Cardiac fibroblast (primary cell): ENCODE measurements around the gene FGD3.
"Not testable (repeated sequence)": the region's sequence is repeated elsewhere in the genome, so short reads cannot be mapped to it uniquely, and the experiment has no call there.

ENCODE experiments used
- DNase-seq, 2 donors: peaks; one replicate each; pipeline versions ENCODE4 v3.0.0 to v3.0.0-alpha.2; 2010; ENCODE audit warnings: low read depth in 2 of 2
- H3K4me3 ChIP-seq, 2 donors: replicated peaks in 1 of 2; 1 replicate in 1 of 2; 2 replicates in 1 of 2; pipeline ENCODE4 v1.5.1; 2011; ENCODE audit warnings: low read depth in 2 of 2, low read length in 2 of 2, mild to moderate bottlenecking in 2 of 2, moderate library complexity in 1 of 2
- TF ChIP-seq, protein P1 (sequence below): IDR thresholded peaks from one replicate; pipeline ENCODE4 v1.5.1; 2011; ENCODE audit warnings: low read depth, mild to moderate bottlenecking, low read length, inconsistent platforms

Gene FGD3

DNA sequence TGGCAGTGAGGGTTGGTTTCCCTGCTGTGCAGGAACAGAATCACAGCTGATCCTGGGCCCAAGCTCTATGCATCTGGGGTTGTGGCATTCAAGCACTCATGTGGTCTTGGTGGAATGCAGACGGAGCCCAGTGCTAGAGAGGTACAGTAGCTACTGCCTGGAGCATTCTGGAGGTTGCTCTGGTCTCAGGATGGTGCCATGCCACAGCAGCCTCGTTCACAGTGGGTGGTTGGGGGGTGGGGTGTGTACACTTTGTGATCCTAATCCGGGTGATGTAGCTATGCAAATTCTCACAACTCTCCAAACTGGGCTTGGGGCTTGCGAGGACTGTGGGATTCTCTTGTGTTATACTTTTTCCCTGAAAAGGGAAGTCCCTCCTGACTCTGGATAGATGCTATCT, 45.2 kb downstream of the FGD3 start:
- TF ChIP-seq, protein P1, sequence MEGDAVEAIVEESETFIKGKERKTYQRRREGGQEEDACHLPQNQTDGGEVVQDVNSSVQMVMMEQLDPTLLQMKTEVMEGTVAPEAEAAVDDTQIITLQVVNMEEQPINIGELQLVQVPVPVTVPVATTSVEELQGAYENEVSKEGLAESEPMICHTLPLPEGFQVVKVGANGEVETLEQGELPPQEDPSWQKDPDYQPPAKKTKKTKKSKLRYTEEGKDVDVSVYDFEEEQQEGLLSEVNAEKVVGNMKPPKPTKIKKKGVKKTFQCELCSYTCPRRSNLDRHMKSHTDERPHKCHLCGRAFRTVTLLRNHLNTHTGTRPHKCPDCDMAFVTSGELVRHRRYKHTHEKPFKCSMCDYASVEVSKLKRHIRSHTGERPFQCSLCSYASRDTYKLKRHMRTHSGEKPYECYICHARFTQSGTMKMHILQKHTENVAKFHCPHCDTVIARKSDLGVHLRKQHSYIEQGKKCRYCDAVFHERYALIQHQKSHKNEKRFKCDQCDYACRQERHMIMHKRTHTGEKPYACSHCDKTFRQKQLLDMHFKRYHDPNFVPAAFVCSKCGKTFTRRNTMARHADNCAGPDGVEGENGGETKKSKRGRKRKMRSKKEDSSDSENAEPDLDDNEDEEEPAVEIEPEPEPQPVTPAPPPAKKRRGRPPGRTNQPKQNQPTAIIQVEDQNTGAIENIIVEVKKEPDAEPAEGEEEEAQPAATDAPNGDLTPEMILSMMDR: no peak
- no peak overlapping the region for H3K4me3 ChIP-seq
- no peak for DNase-seq

DNA sequence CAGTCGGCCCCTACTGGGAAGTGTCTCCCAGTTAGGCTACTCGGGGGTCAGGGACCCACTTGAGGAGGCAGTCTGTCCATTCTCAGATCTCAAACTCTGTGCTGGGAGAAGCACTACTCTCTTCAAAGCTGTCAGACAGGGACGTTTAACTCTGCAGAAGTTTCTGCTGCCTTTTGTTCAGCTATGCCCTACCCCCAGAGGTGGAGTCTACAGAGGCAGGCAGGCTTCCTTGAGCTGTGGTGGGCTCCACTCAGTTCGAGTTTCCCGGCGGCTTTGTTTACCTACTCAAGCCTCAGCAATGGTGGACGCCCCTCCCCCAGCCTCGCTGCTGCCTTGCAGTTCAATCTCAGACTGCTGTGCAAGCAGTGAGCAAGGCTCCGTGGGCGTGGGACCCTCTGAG, 51.5 kb downstream of the FGD3 start:
- H3K4me3 ChIP-seq, DNase-seq: not testable (repeated sequence)

DNA sequence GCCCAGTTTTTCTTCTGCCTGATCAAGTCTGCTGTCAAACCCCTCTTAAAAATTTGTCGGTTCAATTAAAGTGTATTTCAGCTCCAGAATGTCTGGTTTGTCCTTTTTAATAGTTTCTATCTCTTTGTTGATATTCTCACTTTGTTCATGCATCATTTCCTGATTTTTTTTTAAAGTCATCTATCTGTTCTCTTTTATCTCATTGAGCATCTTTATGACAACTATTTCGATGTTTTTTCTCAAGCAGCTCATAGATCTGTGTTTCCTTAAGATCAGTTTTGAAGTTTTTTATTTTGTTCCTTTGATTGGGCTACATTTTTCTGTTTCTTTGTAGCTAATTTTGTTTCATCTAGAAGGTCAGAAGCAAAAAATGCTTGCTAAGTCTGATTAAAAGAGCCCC, 53.7 kb downstream of the FGD3 start:
- no peak for DNase-seq
- TF ChIP-seq, protein P1: no peak
- no peak overlapping the region for H3K4me3 ChIP-seq

DNA sequence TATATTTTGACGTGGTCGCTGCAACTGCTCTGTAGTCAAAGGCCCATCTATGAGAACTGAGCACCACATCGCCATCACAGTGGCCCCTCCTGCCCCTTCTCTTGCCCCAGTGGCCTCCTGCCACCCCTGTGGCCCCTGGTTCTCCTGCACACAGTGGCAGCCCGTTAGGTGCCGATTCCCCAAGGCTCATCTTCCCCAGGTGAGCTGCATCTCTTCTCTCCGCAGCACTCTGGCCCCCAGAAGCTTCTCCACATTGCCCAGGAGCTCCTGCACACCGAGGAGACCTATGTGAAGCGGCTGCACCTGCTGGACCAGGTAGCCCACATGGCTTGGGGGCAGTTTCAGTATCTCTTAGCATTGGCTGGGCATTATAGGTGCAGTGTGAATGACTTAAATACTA, 55.4 kb downstream of the FGD3 start:
- TF ChIP-seq, protein P1: no peak
- DNase-seq: no peak
- H3K4me3 ChIP-seq: no peak overlapping the region

DNA sequence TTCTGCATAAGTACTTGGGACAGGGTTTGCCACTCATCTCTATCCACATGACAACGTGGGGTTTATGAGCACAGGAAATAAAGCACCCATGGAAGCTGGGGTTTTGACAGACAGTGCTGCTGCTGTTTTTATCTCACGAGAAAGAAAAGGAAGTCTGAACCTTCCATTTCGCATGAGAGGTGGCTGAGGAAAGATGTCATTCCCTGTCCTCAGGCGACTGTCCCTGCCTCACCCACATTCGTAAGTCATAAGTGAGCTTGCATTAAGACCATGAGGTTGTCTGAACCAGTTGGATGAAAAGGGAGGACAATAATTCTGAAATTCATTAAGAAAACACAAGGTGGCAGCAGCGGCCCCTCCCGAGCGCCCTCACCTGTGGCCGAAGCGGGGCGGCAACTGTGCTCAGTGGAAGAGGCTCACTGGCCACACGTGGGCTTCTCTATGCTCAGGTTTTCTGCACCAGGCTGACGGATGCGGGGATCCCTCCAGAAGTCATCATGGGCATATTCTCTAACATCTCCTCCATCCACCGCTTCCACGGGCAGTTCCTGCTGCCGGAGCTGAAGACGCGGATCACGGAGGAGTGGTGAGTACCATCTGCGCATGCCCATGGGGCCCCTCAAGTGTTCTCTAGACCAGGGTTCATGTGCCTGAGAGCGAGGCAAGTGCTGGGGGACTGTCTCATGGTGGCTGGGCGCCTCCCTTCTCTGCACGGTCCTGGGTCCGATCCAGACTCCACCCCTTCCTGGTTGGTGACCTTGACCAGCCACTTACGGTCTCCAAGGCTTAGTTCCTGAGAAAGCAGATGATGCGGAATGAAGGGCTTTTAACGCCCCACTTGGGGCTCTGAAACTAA, 56.5 kb downstream of the FGD3 start:
- DNase-seq: peak; percentile 59
- H3K4me3 ChIP-seq: peak overlapping the region in 1 of 2 donors; percentile 26
- TF ChIP-seq, protein P1: peak; percentile 71

DNA sequence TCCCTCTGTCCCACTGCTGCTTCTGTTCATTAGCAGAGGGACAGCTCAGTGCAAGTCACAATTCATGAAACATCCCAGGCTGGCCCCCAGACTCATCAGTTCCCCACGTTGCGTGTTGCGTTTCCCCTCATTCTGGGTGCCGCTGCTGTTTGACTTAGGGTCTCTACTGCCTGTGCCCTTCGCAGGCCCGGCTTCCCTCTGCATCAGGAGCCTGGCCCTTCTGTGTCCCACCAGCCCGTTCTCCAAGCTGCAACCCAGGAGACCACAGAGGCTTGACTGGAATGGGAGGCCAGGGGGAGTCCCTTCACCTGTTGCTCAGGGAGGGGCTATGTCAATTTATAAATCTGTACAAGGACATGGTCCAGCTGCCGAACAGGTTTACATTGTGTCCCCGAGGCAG, 57.2 kb downstream of the FGD3 start:
- TF ChIP-seq, protein P1: no peak
- H3K4me3 ChIP-seq: no peak overlapping the region
- DNase-seq: no peak

DNA sequence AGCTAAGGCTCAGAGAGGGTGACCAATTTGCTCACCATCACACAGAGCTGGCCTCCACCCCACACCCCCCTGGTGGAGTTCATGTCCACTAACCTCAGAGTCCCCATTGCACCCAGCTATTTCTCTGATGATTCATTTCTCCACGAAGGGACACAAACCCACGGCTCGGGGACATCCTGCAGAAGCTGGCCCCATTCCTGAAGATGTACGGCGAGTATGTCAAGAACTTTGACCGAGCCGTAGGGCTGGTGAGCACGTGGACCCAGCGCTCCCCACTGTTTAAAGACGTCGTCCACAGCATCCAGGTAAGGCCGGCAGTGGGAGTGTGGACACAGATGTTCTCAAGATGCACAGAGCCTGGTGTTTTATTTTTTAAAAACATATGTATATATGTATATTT, 58.6 kb downstream of the FGD3 start:
- H3K4me3 ChIP-seq: no peak overlapping the region
- DNase-seq: no peak
- TF ChIP-seq, protein P1: no peak
